Stimulated activated memory B cell treated with anti-CD40 and anti-IgM and Interleukin-4, amounts not matched to agents 10 μg/mL and 1 μg/mL and 100 μg/mL, for 72 hours (primary cell): ENCODE results near the gene UFM1.

Experiments used
- ATAC-seq: fragments of 150-1000 bp; cut with Tn5 transposase; 2 replicates; pipeline ENCODE4 v1.10.0; 2021
- H3K27ac Mint-ChIP-seq: one replicate; pipeline ENCODE4 v1.8.0; 2022; ENCODE audit warnings: mild to moderate bottlenecking, mixed read lengths
- H3K27me3 Mint-ChIP-seq: one replicate; pipeline ENCODE4 v1.8.0; 2022; ENCODE audit warnings: mixed read lengths
- H3K36me3 Mint-ChIP-seq: one replicate; pipeline ENCODE4 v1.8.0; 2022; ENCODE audit warnings: mixed read lengths
- H3K4me1 Mint-ChIP-seq: one replicate; pipeline ENCODE4 v1.8.0; 2022; ENCODE audit warnings: mixed read lengths
- H3K4me3 Mint-ChIP-seq: one replicate; pipeline ENCODE4 v1.8.0; 2022; ENCODE audit warnings: mild to moderate bottlenecking, moderate library complexity, mixed read lengths
- H3K9me3 Mint-ChIP-seq: one replicate; pipeline ENCODE4 v1.8.0; 2022; ENCODE audit warnings: mixed read lengths

UFM1 gene

GRCh38 chr13:38385153-38385891, 35.7 kb downstream of the UFM1 start:
- ATAC-seq: no peak

GRCh38 chr13:38386421-38386820, 36.8 kb downstream of the UFM1 start:
- H3K27me3 Mint-ChIP-seq: peaks cover 10% of the 10 kb centered on the region
- H3K4me1 Mint-ChIP-seq: no peaks in the 10 kb centered on the region
- no peak overlapping the region for H3K4me3 Mint-ChIP-seq
- H3K27ac Mint-ChIP-seq: no peak overlapping the region
- no peaks in the 10 kb centered on the region for H3K36me3 Mint-ChIP-seq
- peaks cover 8% of the 10 kb centered on the region for H3K9me3 Mint-ChIP-seq
- no peak for ATAC-seq

More at GRCh38 chr13:38385153-38385891, 35.7 kb downstream of the UFM1 start:
- Mint-ChIP-seq H3K27me3 (peaks cover 10% of the 10 kb centered on the region), H3K27ac (no peak overlapping the region), H3K36me3 (no peaks in the 10 kb centered on the region), H3K4me3 (no peak overlapping the region), H3K4me1 (no peaks in the 10 kb centered on the region), H3K9me3 (peaks cover 6% of the 10 kb centered on the region)

- no peak for ATAC-seq
- Mint-ChIP-seq H3K9me3 (peaks cover 8% of the 10 kb centered on the region), H3K27me3 (peaks cover 10% of the 10 kb centered on the region), H3K4me1 (no peaks in the 10 kb centered on the region), H3K4me3 (no peak overlapping the region), H3K36me3 (no peaks in the 10 kb centered on the region), H3K27ac (no peak overlapping the region)
Observed at GRCh38 chr13:38391341-38391740, 41.7 kb downstream of the UFM1 start.

GRCh38 chr13:38394777-38395496, 45.3 kb downstream of the UFM1 start:
- no peak for ATAC-seq
- Mint-ChIP-seq H3K27ac (no peak overlapping the region), H3K9me3 (peaks cover 8% of the 10 kb centered on the region), H3K4me1 (peaks cover 6% of the 10 kb centered on the region), H3K36me3 (no peaks in the 10 kb centered on the region), H3K4me3 (no peak overlapping the region), H3K27me3 (peaks cover 10% of the 10 kb centered on the region)

- no peak overlapping the region for H3K4me3 Mint-ChIP-seq
- no peaks in the 10 kb centered on the region for H3K36me3 Mint-ChIP-seq
- peaks cover 8% of the 10 kb centered on the region for H3K27me3 Mint-ChIP-seq
- no peak overlapping the region for H3K27ac Mint-ChIP-seq
- H3K4me1 Mint-ChIP-seq: peaks cover 6% of the 10 kb centered on the region
- ATAC-seq: no peak
- H3K9me3 Mint-ChIP-seq: peaks cover 4% of the 10 kb centered on the region
Observed at GRCh38 chr13:38395497-38395788, 45.8 kb downstream of the UFM1 start.

- Mint-ChIP-seq H3K27ac (no peak overlapping the region), H3K9me3 (no peaks in the 10 kb centered on the region), H3K4me1 (peaks cover 6% of the 10 kb centered on the region), H3K27me3 (no peaks in the 10 kb centered on the region), H3K36me3 (no peaks in the 10 kb centered on the region), H3K4me3 (no peak overlapping the region)
- ATAC-seq: no peak
Observed at GRCh38 chr13:38398711-38399493, 49.3 kb downstream of the UFM1 start.

- Mint-ChIP-seq H3K9me3 (no peaks in the 10 kb centered on the region), H3K27me3 (no peaks in the 10 kb centered on the region), H3K4me1 (peaks cover 6% of the 10 kb centered on the region), H3K36me3 (no peaks in the 10 kb centered on the region), H3K4me3 (no peak overlapping the region), H3K27ac (no peak overlapping the region)
- no peak for ATAC-seq
Observed at GRCh38 chr13:38399535-38399934, 49.9 kb downstream of the UFM1 start.

GRCh38 chr13:38401276-38401675, 51.6 kb downstream of the UFM1 start:
- ATAC-seq: no peak
- Mint-ChIP-seq H3K4me3 (no peak overlapping the region), H3K27me3 (no peaks in the 10 kb centered on the region)

GRCh38 chr13:38405216-38405615, 55.6 kb downstream of the UFM1 start:
- no peak for ATAC-seq
- Mint-ChIP-seq H3K4me1 (no peaks in the 10 kb centered on the region), H3K9me3 (no peaks in the 10 kb centered on the region), H3K36me3 (no peaks in the 10 kb centered on the region), H3K27ac (no peak overlapping the region), H3K27me3 (peaks cover 10% of the 10 kb centered on the region), H3K4me3 (no peak overlapping the region)

More at GRCh38 chr13:38401276-38401675, 51.6 kb downstream of the UFM1 start:
- no peaks in the 10 kb centered on the region for H3K9me3 Mint-ChIP-seq
- no peak overlapping the region for H3K27ac Mint-ChIP-seq
- H3K4me1 Mint-ChIP-seq: peaks cover 6% of the 10 kb centered on the region
- H3K36me3 Mint-ChIP-seq: no peaks in the 10 kb centered on the region

- Mint-ChIP-seq H3K9me3 (no peaks in the 10 kb centered on the region), H3K4me1 (no peaks in the 10 kb centered on the region), H3K4me3 (no peak overlapping the region), H3K27me3 (peaks cover 26% of the 10 kb centered on the region), H3K27ac (no peak overlapping the region), H3K36me3 (no peaks in the 10 kb centered on the region)
- no peak for ATAC-seq
Observed at GRCh38 chr13:38409771-38410170, 60.1 kb downstream of the UFM1 start.

- H3K4me1 Mint-ChIP-seq: peaks cover 5% of the 10 kb centered on the region
- peaks cover 26% of the 10 kb centered on the region for H3K27me3 Mint-ChIP-seq
- no peak for ATAC-seq
- H3K36me3 Mint-ChIP-seq: no peaks in the 10 kb centered on the region
- H3K4me3 Mint-ChIP-seq: no peak overlapping the region
- no peaks in the 10 kb centered on the region for H3K9me3 Mint-ChIP-seq
- H3K27ac Mint-ChIP-seq: no peak overlapping the region
Observed at GRCh38 chr13:38412266-38412665, 62.6 kb downstream of the UFM1 start.
